GOT3 (cell line): ENCODE measurements around the gene PLEKHO2.

Source experiments
- DNase-seq: peaks from one replicate; lab custom pipeline; 2025; ENCODE audit warnings: mixed read lengths; lab: John Stamatoyannopoulos, UW

The PLEKHO2 gene

DNA sequence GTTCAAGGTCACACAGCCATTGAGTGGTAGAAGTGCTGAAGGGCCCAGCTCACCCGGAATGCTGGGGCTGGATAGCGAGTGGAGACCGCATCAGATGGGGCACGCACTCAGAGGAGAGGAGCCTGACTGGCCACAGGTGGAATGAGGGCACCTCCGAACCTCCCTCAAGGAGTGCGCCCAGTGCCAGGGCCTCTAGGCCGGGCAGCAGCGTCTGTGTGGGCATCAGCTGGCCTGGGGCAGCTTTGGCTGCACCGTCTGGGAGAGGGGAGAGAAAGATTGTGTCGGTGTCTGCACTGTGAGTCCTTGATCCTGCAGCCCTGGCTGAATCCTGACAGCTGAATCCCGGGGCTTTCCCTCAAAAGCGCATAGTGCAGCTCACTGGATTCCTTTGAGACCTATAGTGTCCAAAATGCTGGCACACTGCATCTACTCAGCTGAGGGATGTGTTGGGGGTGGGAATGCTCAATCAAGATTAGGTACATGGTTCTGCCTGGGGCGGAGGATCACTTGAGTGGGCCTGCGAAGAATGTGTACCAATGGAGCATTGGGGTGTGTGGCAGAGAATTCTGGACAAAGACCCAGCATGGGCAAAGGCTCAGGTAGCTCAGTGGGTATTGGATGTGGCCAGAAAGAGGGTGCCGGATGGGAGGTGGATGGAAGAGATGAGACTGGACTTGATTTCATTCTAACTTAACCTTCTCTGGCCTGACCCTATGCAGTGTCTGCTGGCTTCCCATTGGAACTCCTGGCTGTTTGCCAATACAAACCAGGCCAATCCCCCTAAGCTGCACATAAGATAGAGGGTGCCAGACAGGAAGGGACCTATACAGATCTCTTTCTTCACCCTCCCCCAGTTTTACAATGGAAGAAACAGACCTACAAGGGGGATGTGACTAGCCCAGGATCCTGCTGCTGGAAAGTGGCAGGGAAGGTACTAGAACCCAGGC is 70.9 kb downstream of the PLEKHO2 start:
- DNase-seq: no peak

DNA sequence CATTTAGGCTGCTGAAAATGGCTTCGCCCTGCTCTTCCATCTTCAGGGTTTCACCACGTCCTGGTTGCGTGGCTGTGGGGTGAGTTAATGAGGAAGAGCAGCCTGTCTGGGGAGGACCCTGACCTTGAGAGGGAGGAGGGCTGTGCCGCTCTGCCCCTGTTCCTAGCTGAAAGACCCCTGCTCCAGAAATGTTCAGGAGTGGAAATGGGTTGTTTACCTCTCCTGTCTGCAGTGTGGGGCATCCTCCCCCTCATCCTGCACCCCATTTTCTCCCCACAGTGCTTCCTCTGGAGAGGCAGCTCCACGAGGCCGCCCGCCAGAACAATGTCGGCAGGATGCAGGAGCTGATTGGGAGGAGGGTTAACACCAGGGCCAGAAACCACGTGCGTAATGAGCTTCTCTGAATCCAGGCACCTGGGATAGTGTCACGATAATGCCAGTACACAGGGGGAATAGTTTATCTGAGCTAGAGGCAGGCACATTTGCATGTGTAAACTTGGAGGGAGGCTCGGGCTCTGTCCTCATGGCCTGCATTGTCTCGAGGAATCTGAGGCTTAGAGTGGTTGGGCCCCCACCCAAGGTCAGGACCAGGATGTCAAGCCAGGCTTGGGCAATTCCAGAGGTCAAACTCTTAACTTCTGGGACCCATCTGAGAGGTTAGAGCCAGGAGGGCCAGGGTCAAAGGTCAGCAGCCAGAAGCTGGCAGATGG is 74.0 kb downstream of the PLEKHO2 start:
- DNase-seq: no peak

GRCh38 chr15:64916365-64916764 is 74.7 kb downstream of the PLEKHO2 start:
- DNase-seq: no peak

GRCh38 chr15:64917211-64917610 is 75.5 kb downstream of the PLEKHO2 start:
- DNase-seq: no peak
